Activated CD4-positive, alpha-beta T cell treated with anti-CD3 and anti-CD28 coated beads, Interleukin-2, amount 50 U/mL, for 48 hours (primary cell): ENCODE results near the gene CDK6.
"Not testable (repeated sequence)": the region's sequence is repeated elsewhere in the genome, so short reads cannot be mapped to it uniquely, and the experiment has no call there.

Experiments used
- DNase-seq, 2 experiments: peaks; one replicate each; pipeline ENCODE4 v3.0.0-alpha.2; 2020

The CDK6 gene

DNA sequence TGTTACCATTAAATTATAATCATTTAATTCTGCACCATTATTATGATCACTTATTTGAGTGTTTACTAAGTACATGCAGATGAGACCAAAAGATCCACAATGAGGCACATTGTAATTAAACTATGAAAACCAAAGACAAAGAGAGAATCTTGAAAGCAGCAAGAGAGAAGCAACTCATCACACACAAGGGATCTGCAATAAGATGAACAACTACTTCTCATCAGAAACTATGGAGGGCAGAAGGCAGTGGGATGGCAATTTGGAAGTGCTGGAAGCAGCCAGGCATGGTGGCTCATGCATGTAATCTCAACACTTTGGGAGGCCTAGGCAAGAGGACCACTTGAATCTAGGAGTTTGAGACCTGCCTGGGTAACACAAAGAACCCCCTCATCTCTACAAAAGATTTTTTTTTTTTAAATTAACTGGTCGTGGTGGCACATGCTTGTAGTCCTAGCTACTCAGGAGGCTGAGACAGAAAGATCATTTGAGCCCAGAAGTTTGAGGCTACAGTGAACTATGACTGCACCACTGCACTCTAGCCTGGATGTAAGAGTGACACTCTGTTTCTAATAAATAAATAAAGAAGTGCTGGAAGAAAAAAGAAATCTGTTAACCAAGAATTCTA, 47.7 kb downstream of the CDK6 start:
- DNase-seq, result no peak

DNA sequence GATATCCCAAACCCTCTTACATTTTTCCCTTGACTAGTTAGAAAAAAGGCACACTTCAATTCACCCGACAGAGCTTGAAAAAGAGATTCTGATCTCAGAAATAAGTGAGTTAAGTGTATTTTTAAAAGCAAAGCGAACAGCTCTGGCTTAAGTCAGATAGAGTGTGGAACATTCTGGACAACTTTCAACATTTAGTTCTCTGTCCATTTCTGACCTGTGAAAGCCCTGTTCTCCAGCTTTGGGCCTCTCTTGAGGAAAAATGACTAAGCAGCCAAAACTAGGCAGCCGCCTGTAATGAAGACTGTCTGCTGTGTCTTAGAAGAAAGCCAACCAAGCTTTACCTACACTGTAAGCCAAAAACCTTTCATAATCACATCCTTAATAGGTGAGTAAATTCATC, 50.5 kb downstream of the CDK6 start:
- no peak for DNase-seq

DNA sequence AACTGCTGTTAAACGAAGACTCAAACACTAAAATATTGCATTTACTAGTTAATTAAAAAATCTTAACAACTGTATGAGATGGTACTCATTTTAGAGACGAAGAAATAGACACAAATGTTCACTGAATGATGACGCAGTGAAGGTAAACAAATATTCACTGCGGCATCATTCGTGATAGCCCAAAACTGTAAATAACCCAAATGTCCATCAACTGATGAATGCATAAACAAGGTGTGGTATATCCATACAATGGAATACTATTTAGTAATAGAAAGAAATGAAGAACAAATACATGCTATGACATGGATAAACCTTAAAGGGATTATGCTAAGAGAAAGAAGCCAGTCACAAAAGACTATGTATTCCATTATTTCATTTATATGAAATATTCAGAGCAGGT, 51.4 kb downstream of the CDK6 start:
- DNase-seq, result no peak

DNA sequence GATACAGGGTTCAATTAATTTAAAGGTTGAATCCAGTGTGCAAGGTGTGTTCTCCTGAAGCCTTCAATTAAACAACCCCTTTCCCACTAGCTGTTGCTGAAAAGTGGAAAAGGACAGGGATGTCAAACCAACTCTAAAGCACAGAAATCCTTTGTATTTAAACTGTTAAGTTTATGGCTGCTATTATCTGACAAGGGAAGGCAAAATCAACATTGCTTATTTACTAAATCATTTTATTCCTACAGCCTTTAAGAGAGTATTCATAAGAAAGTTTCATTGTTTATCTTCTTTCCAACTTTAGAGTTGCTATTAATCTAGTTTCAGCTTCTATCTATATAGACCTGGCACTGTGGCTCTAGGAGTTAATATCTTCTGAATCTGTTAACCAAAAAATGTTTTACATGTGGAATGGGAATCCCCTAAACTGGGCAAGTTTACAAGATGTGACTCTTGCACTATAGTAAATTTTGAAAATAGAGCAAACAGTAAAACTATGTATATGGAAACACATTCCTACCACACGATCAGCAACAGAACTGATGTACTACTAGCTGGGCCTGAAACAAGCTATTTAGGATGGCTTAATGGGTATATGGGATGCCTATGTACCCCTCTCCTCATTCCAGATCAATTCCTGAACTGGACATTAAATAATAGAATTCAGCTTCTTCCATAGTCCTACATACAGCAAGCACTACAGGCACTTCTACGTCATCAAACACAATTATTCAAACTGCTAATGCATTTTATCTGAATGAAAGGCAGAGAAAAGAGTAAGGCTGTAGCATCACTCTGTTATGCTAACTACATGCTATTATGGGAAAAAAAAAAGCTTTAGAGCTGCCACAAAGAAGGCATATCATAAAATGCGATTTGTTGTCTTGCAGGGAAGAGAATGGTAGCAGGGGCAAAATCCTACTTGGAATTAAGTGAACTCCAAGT, 52.8 kb downstream of the CDK6 start:
- DNase-seq, result no peak

DNA sequence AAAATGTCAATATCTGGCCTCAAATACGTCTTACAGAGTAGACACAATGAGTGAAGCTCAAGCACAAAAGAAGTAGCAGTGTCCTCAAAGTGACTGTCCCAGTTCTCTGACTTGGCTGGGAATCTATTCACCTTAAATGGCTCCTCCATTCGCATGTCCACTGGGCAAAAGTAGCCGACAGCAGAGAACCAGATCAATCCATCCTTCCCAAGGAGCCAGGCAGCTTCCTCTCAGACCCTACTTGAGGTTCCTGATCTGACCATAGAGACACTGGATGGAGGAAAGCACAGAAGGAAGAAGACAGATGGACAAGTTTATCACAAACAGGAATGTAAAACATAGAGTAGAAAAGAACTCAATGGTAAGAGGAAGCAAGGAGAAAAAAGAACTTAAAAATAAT, 53.5 kb downstream of the CDK6 start:
- DNase-seq, result no peak

DNA sequence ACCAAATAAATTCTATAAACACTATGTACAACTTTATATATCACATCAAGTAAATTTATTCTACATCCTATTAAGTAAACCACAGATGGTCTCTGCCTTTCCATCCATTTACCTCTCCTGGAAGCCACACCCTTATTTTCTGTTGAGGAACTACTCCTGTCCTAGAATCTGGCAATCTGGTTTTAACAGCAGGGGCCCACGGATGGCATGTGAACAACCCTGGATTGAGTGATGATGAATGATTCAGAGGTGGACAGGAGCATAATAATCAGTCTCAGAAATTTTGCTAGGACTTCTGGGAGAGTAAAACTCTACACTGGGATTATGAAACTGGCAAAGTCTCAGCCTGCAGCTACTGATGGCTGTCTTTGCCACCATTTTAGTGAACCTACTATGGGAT, 54.1 kb downstream of the CDK6 start:
- no peak for DNase-seq

DNA sequence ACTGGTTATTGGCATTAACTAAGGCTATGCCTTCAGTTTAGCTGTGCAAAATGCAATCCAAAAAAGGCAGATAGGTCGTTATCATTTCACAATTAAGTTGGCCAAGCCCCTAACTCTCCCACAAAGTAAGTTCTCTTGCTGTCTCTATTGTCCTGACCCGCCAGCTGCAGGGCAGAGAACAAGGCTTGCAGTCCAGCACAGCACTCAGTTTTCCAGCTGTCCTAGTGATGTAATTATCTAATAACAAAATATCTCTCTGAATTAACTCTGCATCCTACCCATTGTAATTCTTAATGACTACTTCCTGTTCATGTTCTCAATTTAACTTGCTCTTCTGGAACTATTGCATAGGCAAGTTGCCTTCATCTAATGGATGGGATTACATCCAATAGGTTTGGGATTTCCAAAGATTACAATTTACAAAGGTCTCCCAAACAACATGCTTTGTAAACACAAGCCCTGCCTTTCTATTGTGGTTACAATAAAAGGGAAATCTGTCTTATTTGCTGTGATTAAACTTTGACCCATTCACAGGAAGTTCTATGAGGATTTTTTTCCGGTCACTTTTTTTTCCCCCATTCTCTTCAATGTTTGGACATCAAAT, 55.2 kb downstream of the CDK6 start:
- no peak for DNase-seq

DNA sequence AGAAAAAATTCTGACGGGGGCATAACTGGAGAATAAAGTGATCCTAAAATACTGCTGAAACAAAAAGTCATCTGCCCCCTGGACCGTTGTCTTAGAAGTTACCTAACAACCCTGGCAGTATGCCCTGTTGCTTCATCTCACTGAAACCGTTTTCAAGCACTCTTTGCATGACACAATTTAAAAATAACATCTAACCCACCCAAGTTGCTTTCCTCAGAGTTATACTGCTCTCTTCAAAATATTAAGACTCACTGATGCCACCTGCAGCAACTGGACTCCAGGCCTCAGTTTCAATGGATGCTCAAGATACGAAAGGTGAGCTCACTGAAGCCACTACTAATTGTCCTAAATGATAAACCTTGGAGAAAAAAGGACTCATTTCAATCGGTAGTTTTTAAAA, 57.4 kb downstream of the CDK6 start:
- DNase-seq, result no peak

DNA sequence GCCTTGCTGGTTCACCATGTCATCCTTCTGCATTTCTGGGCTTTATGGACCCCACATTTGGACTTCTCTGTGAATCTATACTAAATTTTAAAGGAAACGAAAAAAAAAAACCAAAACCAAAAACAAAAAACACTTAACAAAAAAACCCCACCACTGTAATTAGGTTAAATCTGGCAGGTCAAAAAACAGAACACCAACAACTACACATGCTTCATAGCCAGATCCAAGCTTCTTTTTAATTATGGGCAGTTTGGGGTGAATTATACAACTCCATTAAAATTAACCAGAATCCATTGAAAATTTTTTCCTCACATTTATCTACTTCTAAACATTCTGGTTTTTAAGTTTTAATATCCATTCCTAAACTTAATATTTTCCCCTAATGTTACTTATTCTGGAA, 58.4 kb downstream of the CDK6 start:
- no peak for DNase-seq

DNA sequence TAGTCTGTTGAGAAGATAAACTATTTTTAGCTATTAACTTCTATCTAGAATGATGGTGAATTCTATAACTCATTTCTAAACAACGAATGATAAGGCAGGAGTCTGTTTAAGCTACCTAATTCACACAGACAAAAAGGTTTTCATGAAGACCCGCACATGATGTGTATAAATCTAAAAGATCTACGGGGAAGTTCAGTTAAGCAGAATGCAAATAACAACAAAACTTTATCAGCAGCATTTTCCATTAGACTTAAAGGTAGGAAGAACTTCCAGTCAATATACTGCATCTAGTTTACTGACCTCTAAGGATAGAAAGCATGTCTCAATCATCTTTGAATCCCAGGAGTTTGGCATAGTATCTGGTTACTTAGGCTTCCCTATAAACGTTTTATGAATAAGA, 62.6 kb downstream of the CDK6 start:
- DNase-seq, result no peak

DNA sequence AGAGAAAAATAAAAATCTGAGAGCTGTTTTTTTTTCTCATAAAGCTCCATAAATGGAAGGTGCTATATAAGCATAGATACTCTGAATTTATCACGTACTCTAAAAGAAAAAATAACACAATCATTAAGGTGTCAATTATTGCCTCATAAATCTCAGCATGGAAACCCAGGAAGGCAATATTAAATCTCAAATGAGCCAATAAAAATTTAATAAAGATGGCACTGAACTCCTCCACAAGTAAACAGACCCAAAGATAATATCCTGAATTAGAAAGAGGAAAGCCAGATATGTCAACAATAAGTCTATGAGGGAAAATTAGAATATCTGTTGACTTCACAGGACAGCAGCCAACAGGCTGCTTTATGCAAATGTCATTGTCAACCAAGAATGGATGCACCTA, 66.5 kb downstream of the CDK6 start:
- no peak for DNase-seq

DNA sequence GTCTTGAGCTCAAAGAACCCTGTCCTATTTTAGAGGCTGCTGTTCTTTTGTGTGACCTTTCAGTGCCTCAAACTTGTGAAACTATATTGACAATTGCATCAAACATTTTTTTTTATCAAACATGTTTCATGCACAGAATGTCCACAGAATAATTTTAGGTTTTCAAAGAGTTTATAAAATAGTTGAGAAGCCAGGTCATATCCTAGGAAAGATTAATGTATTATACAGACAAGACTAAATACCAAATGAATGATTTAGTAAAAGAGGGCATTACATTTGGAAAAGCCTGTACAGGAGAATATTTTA, 67.0 kb downstream of the CDK6 start:
- DNase-seq, result no peak

DNA sequence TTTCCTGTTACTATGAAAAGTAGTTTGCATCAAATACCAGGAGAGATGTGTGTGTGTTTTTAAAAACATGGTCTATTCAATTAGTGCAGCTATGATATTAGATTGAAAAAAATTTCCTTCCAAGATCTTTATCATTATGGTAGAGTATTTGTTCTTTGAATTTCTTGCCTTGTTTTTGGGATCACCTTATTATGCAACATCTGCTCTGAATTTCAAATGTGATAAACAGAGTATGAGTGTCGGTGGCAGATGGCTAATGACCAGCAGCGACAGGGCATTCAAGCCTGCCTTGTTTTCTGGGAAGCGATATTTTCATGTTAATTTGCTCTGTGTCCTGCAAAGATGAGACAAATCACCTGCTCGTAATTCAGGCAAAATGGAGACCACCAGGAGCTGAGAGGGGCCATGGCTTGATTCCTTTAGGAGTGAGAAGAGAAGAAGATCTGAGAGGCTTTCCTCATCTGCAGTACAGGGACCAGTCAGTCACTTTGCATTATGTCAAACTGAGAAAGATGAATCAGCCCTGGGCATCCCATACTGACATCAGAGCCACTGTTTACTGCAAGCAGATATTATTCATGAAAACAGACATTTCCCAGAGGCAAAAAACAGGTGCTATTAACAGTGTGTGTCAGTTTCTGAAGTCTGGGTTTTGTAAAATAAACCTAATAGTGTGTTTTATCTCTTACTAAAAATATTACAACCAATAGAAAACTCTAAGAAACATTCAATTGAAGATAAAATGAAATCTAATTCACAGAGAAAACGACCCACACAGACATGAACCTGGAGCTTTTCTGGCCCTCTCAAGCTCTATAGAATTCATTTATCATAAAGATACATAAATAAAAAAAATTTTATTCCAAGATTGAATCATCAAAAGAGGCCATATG, 67.6 kb downstream of the CDK6 start:
- DNase-seq, result peak; percentile 32 to 54

DNA sequence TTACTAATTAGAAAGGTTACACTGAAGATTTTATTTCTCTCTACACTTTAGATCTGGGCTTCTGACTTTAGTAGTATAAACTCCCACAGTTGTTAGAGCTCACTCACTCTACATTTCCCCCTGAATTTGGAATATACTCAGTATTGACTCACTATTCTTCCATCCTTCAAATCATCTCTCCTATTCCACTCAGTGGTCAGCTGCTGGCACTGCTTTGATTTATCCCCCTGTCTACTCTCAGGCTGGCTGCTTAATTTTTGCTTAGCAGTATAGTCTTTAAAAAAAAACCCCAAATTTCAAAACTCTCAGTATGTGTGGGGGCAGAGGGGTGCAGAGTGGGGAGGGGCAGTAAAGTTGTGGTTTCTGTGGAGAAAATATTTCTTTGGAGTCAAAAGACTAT, 68.9 kb downstream of the CDK6 start:
- no peak for DNase-seq

DNA sequence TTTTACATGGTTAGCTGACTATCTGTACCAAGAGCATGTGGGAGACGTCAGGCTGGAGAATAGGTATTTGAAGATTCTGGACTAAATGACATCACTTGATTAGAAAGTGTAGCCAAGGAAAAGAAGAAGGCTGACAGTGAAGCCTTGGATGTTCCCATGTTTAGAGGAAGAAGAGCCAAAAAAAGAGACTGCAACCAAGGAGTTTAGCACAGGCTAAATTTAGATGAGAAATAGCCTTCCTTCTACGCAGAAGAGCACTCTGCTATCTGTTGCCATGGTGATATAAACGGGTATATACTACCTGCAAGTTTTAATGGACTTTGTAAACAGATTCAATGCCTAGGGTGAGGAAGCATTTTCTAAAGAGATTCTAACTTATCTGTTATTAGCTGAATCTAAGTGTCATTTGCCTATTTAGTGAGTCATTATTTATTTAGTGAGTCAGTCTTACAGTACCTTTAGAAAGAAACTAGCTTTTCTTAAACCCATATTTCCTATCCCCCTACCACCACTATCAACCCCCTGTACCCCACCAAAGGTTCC, 69.8 kb downstream of the CDK6 start:
- no peak for DNase-seq

DNA sequence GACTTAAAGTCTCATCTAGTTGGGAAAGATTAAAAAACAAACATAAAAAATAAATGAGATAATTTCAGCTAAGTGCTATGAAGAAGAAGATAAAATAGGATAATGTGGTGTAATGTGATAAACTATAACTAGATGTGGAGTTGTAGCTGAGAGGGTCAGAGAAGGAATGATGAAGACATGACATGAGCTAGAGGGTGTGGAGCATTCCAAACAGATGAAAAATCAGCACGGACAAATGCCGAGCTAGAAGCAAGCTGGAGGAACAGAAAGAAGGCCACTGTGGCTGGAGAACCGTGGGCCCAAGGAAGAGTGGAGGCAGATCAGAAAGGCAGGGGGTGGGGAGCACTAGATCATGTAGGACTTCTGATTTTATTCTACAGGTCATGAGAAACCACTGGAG, 70.6 kb downstream of the CDK6 start:
- no peak for DNase-seq

DNA sequence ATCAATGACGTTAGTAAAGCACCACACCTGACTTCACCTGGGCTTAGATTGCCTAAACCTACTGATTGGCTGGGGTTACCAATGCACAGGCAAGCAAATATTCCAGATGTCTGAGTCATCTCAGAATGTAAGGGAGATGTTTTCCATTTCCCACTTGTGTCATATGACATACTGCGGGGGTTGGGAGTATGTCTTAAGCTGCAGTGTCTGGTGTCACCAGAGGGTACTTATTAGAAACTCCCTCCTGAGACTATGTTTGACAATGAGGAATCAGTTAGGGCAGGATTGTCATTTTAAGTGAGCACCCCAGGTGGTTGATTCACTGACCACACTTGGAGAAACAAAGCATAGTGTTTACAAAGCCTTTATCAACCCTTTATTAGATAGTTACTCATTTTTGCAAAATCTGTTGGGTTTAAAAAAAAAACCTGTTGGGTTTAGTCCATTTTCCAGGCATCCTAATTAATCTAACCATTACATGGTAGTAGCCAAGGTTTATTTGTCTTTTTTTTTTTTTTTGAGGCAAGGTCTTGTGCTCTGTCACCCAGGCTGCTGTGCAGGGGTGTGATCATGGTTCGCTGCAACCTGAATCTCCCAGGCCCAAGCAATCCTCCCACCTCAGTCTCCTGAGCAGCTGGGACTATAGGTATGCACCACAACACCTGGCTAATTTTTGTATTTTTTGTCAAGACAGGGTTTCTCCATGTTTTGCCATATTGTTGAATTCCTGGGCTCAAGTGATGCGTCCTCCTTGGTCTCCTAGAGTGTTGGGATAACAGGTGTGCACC, 72.5 kb downstream of the CDK6 start:
- no peak for DNase-seq

DNA sequence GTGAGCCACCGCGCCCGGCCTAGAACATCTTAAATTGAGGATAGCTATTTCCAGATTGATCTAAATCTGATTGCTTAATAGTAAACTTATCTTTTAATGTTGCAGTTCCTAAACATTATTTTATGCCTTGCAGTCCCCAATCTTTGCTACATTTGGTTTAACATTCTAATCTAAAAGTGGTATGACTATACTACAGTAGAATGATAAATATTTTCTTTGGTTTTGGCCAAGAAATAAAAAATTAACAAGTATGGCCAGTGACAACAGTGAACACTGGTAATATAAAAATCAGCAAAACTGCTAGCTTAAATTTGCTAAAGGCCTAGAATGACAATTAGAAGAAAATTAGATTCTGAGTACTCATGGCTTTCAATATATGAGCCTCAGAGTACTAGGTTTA, 73.5 kb downstream of the CDK6 start:
- no peak for DNase-seq

DNA sequence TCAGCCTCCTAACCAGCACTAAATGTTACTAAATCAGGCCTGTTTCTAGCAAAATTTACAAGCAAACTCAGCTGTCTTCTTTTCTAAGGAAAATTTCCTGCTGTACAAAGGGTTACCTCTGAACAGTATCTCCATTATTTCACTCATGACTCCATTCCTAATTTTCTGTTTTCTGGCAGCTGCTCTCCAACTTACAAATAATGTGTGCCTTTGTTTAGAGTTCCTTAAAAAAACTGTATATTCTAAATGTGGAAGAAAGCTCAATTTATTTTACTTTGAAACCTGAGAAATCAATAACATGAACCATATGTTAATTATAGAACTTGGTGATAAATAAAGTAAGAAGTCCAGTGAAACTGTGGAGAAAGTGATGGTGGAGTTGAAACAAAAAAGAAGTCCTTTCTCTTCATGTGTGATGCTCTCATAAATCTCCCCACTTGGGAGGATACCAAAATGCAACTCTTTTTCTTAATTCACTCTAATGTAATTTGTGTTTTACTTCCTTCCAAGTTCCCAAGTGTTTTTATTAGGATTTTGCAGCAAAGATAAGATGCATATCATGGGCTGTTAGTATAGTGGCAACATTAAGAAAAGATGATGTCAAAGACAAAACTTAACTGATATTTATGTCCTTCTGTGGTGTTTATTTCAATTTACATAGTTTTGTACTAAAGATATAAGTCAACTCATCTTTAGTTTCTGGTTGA, 74.8 kb downstream of the CDK6 start:
- DNase-seq, result no peak

DNA sequence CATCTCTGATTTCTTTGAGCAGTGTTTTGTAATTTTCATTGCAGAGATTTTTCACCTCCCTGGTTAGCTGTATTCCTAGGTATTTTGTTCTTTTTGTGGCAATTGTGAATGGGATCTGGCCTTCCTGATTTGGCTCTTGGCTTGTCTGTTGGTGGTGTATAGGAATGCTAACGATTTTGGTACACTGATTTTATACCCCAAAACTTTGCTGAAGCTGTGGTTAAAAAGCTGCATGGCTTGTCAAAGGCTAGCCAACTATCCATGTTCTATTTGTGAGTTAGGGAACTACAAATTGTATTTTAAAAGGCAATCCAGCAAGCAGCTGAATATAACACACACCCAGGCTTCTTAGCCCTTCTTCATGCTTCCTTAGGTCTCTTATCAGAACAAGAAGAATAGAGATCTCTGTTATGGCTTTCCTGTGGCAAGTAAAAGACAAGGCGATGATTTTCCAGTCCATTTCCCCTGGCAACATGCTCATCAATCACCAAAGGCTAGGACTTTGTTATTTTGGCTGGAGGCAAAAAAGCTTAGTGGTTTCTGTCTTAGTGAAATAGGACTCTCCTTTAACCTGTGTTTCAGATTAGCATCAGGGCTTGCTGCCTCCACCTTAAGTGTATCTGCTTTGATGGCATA, 77.5 kb downstream of the CDK6 start:
- no peak for DNase-seq

DNA sequence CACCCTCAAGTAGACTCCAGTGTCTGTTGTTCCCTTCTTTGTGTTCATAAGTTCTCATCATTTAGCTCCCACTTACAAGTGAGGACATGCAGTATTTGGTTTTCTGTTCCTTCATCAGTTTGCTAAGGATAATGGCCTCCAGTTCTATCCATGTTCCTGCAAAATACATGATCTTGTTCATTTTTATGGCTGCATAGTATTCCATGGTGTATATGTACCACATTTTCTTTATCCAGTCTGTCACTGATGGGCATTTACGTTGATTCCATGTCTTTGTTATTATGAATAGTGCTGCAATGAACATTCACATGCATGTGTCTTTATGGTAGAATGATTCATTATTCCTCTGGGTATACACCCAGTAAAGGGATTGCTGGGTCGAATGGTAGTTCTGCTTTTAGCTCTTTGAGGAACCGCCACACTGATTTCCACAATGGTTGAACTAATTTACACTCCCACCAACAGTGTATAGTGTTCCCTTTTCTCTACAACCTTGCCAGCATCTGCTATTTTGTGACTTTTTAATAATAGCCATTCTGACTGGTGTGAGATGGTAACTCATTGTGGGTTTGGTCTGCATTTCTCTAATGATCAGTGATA, 79.0 kb downstream of the CDK6 start:
- DNase-seq, result not testable (repeated sequence)
